GM19455 (cell line): ENCODE measurements around the gene STAT3.

ENCODE experiments used
- ATAC-seq: cut with Tn5 transposase; IDR thresholded peaks from one replicate; pipeline ENCODE4 v1.9.1; 2021; ENCODE audit not compliant: unreplicated experiment

Gene STAT3

DNA sequence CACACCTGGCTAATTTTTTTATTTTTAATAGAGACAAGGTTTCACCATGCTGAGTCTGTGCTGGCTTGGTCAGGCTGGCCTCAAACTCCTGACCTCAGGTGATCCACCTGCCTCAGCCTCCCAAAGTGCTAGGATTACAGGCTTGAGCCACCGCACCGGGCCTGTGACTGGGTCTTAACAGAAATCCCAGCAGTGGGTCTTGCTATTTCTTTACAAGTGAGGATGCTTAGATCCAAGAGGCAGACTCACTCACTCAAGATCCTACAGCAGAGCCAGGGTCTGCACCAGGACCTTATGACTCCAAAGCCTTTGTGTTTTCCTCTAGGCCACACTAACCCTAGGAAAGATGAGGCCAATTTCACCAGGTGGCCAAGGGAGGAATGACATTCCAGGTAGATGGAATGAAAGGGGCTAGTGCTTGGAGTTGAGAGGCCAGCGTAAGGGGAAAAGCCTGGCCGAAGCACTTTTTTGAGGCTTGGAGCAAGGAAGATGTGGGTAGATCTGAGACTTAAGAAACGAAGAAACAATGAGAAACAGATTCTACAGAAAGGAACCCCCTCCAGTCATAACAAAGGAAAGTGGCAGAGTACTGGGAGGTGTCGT, 105.7 kb downstream of the STAT3 start:
- no peak for ATAC-seq

DNA sequence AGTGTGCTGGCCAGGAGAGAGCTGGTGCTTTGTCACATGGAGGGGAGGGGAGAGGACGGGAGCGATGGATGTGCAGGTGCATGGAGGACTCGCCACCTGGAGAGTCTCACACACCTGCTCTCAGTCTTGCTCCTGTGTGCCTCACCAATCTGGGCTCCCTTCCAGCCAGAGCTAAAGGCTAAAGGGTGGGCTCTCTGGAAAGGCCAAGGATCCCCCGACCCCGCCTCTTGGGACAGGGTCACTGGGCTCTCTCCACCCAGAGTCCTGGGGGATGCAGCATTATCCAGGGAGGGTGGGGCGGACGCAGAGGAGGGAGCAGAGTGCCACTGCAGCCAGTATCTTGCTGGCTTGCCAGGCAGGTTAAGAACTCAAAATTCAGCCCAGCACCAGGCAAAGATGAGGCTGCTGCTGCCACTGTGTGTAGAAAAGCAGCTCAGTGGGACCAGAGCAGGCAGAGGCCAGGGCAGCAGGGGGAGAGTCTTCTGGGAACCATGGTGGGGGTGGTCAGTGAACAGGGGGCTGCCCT, 106.6 kb downstream of the STAT3 start:
- ATAC-seq: no peak

DNA sequence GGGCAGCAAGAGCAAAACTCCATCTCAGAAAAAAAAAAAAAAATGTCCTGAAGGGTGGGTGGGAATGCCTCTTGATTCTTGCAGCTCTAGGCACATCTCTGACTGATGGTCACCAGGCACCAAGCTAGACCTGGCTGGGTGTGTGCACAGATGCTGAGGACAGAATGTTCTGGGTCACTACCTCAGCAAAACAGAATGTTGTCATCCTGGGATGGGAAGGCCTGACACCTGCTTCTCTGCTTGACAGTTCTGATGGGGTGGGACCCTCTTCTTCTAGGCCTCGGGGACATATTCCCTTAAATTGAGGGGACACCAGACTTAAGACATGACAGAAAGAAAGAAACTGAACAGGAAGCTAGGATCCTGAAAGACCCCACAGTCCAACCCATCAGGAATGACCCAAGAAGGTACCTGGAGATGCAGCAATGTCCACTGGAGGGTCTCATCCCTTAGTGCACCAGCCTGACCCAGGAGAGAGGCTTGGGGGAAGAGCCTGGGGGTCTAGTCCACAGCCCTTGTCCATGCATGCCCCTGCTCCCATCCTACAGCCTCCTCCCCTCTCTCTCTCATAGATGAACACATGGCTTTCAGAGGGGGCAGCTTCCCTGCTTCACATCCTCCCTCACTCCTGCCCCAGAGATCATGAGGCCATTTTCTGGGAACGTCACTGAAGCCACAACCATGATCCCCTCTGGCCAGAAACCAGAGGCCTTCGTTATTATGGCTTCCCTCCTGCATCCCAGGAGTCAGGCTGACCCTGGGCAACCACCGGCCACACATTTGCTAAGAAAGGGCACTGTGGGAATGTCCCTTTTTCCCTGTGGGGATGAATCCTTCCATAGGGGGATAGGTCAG, 108.2 kb downstream of the STAT3 start:
- ATAC-seq: no peak

DNA sequence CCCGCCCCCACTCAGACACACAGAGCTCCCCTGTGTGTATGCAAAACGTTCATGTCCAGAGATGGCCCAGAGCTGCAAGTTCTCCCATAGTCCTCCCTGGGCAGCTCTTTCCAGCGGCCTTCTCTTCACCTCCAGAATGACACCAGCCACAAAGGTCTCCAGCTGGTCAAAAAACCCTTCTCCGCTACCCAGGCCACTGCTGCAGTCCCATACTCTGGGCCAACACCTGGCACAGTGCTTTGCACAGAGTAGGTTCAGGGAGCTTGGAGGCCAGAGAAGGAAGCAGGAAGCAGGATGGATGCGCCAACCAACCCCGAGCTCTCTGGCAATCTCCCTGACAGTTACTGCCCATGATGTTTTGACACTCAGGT, 110.9 kb downstream of the STAT3 start:
- no peak for ATAC-seq

DNA sequence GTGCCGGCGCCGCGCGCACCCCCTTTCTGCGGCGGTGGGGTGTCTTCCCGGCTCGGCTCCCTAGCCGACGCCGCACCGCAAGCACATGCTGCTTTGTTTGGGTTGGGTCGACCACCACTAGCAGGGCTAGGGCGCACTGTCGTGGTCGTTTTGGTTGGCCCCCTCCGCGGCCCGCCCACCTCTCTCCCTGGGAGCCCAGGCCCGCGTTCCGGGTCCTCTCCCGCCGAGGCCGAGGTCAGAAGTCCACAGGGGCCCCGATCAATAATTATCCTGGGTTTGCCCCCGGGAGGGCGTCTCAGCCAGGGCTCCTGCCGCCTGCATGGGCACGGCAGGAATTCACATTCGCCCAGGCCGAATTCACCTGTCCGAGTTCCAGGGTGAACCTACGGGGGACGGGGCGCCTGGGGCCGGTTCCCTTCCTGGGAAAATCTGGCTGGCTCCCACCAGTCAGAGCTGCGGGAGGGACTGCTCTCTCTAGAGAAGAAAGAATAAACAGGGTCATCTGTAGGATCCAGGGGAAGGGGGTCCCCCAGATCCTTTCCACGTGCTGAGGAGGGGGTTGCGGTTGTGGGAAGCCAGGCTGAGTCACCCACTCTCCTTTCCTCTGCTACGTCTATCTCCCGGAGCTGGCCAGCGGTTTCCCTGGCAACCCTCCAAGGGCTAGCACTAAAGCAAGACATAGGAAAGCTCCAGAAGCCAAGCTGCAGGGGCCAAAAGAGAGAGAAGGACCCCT, 111.5 kb downstream of the STAT3 start:
- no peak for ATAC-seq

DNA sequence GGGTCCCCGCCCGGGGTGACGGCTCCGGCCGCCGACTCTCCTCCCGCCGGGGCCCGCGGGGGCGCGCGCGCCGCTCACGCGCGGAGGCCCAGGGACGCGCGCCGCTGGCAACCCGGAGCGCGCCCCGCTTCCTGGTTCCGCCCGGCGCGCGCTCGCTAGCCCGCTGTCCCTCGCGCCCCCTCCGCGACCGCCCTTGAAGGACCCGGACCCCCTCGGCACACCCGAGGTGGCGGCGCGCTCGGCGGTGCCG, 112.0 kb downstream of the STAT3 start, which contains the start of gene STAT5B:
STAT5B (minus strand) TSS at position 33 of the 250 bp plus-strand sequence. CDS start 44,264 bp downstream, outside the sequence.
- no peak for ATAC-seq

DNA sequence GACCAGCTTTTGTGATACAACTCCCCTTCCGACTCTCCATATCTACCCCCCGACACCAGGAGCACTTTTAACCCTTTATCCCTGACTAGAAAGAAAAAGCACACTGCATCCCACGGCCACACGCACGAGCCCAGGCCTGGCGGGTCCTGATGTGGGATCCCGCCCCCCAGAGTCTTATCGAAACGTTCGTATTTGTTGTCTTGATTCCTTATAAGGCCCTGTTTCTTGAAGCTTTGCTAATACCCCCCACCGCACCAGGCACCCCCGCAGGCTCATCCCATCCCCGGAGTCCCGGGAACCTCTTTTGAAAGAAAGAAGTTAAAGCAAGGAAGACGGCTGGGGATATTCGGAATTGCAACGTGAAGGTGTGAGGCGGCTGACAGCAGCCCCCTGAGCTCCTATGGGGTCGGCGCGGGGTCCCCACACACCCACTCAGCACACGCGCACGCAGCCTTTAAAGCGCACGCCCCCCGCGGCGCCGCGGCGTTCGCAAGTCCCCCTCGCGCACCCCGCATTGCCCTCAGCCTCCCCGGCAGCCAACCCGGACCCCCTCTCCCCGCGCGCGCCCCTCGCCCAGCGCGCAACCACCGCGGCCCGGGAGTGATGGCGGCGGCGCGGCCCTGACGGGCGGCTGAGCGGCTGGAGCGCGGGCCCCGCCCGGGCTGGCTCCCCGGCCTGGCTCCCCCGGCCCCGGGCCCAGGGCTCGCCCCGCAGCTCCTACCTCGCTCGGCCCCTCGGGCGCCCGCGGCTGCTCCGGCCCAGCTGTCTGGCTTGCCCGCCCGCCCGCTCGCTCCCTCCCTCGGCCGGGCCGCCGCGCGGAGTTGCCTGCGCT, 112.5 kb downstream of the STAT3 start:
- ATAC-seq: no peak

DNA sequence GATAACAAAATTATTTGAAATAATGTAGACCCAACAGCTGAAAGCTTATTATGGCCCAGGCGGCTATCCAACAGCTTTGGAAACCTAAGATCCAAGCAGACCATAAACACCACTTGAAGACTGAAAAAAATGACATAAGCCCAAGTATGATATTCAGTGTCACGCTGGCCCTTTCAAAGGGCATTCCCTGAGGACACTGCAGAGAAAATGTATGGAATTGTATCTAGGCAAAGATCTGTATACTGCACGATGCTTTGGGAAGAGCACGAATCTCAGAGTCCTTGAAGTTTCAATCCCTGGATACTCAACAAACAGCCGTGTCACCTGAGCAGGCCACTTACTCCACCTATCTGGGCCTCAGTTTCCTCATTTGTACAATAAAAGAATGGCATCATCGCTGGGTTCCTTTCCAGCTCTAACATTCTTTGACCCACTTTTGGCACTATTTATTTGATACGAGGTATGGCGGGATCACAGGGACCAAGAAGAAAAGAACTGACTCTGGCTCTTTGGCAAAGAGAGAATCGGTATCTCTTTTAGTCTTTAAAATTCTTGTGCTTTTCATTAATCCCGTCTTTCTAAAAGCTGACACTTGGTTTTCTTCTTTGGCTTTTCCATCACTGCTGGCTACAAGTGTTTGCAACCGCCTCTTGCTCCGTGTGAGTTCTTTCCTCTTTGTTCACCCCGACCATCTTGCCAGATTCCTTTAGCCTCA, 113.3 kb downstream of the STAT3 start:
- no peak for ATAC-seq

DNA sequence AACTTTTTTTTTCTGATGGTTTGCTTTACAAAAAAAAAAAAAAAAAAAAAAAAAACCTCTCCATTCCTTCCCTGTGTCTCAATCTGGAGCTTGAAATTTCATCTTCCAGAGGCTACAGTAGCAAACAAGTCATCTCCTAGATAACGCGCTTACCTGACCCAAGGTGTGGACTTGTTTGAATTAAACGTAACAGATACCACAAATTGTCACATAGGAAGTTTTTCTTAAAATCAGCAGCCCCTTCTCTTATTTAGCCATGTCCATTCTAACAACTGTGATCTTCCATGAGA, 114.0 kb downstream of the STAT3 start:
- ATAC-seq: no peak

DNA sequence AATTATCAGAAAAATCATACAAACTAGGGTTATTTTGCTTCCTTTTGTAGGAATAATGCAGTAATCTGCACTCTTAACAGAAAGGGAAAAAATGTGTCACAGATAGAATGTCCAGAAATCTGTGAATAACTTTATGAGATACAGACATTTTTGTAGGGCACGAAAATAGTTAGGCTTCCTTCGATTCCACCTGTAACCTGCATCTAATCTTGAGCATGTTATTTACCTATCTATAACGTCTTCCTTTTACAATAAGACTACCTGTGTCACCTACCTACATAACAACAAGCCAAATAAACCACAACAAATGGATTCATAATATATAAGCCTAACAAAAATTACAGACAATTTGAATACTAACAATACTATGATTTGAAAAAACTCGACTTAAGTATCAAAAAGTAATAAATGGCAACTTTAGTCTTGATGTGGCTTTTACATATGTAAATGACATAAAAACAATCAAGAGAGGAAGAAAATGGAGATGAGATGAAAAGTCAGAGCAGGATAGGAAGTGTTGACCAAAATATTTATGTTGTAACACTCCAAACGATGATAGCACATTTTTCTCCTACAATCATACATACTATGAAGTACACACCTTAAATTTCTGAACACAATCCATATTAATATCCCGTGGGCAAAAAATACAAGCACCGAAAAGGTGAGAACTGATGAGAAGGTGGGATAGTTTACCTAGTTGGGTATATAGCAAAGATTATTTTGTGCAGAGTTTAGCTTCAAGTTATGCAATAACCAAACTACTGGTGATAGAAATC, 114.6 kb downstream of the STAT3 start:
- no peak for ATAC-seq

DNA sequence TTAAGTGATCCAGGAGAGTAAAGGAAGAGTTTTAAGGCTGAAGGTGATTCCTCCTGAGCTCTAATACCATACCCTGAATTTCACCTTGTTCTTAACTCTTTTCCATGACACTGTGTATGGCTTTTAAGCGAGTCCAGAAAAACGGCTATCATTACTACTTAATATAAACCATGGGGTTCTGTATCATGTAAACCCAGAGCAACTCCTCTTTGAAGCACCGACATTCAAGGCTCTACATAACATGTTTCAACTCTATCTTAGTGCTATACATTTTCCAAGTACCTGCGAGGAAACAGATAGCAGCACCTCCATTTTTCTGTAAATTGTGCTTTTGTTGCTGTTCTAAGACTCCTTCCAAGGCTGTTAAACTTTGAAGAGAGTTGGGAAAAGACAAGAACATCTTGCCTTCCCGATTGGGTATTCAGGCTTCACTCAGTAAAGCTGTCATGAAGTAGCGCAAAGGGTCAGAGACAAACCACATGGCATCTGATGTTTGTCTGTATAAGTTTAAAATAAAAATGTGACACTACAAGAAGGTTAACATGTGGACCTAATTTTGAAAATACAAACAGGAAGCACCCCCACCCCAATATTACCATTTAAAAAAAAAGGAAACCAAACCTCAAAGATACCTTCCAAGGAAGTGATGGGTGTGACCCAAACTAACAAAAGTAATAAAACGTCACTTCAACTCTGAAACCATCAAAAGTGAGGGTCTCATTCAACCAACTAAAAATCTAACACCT, 115.9 kb downstream of the STAT3 start:
- no peak for ATAC-seq

DNA sequence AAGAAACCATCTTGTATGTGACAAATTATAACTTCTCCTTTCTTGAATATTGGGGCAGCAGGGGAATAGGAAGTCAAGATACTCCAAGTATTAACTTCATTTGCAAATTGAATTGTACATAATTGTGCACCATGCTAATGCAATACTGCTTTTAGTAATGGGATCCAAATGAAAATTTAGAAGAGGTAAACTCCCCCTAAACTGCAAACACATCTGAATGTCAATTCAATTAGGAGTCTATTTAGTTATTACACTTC, 116.5 kb downstream of the STAT3 start:
- ATAC-seq: no peak

DNA sequence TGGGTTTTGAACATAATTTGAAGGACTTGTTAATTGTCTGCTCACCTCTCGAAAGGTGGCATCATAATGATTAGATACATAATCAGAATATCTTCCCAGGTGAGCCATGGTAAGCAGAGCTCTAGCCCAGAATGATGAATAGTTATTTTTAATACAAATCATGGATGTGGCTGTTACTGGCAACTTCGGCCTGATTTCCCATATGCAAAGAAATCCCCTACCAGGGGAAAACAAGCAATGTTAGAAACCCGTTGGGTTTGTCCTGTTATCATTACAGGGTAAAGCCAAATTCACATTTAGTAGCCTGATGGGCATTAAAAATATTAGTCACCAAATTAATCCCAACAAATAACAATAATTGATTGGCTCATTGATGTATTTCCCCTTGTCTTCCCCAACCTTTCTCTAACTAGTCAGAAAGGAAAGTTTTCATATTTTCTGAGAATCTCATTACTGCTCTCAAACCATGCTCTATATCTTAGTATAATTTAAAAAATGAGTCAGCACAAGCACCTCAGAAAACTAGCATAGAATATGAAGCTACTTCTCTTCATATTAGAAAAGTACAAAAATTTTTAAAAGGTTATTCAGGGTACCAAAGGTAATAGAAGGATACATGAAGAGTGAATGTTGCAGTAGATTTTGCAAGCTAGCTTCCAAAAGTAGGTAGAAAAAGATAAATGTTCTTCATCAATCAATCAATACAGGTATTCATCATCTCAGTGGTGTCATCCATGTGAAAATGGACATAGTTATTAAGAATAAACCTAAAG, 117.0 kb downstream of the STAT3 start:
- no peak for ATAC-seq

DNA sequence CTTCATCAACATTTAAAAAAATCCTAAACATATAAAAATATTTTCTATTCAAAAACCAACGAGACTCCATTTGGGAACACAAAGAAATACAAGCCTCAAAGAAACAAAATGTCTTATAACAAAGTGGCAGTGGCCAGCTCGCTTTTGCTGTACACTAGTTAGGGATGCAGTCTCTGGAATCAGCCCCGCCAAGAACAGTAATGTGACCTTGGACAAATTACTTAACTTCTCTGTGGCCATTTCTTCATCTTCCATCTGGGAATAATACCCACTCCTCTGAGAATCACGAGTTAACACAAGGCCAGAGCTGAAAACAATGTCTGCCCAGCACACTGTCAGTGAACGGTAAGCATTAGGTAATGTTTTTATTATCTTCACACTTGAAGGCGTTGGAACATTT, 117.6 kb downstream of the STAT3 start:
- ATAC-seq: no peak

DNA sequence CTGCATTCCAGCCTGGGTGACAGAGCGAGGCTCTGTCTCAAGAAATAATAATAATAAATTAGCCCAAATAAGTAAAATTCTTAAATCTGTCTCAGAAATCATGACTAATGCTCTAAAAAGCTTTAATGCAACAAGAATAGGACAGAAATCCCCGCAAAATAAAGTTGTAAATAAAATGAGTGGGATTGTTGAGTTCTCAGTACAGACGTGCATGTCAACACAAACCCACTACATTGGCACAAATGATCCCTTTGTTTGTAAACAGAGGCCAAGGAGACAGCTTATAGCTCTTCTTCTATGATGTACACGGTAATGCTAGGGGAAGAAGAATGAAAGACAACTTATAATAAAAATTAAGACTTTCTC, 118.1 kb downstream of the STAT3 start:
- ATAC-seq: no peak

DNA sequence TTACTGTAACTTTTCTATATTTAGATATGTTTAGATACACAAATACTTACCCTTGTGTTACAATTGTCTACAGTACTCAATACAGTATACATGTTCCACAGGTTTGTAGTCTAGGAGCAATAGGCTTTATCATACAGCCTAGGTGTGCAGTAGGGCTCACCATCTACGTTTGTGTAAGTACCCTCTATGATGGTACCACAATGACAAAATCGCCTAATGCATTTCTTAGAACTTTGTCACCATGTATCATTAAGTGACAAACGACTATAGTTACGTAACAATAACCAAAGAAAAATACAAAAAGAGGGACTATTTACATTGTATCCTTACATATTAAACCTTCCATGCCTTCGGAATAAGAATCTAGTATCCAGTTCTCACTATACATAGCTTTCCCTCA, 120.0 kb downstream of the STAT3 start:
- ATAC-seq: no peak

DNA sequence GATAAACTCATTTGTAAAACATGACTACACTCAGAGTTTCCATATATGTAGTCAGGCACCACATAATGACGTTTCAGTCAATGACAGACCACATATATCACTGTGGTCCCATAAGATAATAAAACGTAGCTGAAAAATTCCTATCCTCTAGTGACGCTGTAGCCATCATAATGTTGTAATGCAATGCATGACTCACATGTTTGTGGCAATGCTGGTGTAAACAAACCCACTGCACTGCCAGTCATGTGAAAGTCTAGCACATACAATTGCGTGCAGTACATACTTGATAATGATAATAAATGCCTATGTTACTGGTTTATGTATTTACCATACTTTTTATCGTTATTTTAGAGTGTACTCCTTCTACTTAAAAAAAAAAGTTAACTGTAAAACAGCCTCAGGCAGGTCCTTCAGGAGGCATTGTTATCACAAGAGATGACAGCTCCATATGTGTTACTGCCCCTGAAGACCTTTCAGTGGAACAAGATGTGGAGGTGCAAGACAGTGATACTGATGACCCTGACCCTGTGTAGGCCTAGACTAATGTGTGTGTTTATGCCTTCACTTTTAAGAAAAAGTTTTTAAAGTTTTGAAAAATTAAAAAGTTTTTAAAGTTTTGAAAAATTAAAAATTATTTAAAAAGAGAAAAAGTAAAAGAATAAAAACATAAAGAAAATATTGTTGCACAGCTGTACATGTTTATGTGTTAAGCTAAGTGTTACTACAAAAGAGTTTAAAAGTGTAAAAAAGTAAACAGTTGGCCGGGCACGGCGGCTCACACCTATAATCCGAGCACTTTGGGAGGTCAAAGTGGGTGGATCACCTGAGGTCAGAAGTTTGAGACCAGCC, 121.1 kb downstream of the STAT3 start:
- ATAC-seq: no peak

DNA sequence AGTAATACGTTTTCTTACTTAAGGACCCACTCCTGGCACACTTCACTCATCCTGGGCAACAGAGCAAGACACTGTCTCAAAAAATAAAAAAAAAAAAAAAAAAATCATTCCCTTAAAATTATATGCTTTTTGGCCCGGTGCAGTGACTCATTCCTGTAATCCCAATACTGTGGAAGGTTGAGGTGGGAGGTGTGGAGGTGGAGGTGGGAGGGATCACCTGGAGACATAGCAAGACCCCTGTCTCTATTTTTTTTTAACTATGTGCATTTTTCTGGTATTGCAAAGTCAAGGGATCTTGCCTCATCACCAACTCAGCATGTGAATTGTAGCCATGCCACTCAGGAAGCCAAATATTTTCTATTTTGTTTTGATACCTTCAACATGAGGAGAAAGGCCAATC, 121.8 kb downstream of the STAT3 start:
- ATAC-seq: no peak
